Measurements from ENCODE around the gene FLNC. TPM values are rescaled to one million over a fixed set of nuclear protein-coding genes. Genes with fewer than 3 reads are reported as not detected.

Gene FLNC
- total and polyA plus RNA-seq, 9 of the 15 experiments (the other 6 are each of a cell fraction or from before 2014, with no cell fraction given): 0.90 to 155 (median 28.8) TPM

GRCh38 chr7:128783143-128783861 is 46.9 kb upstream of the FLNC start (continued):
- TF ChIP-seq NUFIP1 (IDR thresholded peaks at IDR 0.05; ENCODE audit: partially characterized antibody): peak; percentile 93
- no peak for TF ChIP-seq ZNF3 (CRISPR knock-in tag; IDR thresholded peaks at IDR 0.05)
- TF ChIP-seq, protein P1, sequence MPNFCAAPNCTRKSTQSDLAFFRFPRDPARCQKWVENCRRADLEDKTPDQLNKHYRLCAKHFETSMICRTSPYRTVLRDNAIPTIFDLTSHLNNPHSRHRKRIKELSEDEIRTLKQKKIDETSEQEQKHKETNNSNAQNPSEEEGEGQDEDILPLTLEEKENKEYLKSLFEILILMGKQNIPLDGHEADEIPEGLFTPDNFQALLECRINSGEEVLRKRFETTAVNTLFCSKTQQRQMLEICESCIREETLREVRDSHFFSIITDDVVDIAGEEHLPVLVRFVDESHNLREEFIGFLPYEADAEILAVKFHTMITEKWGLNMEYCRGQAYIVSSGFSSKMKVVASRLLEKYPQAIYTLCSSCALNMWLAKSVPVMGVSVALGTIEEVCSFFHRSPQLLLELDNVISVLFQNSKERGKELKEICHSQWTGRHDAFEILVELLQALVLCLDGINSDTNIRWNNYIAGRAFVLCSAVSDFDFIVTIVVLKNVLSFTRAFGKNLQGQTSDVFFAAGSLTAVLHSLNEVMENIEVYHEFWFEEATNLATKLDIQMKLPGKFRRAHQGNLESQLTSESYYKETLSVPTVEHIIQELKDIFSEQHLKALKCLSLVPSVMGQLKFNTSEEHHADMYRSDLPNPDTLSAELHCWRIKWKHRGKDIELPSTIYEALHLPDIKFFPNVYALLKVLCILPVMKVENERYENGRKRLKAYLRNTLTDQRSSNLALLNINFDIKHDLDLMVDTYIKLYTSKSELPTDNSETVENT (CRISPR knock-in tag; IDR thresholded peaks at IDR 0.05): peak; percentile 88
- peak; percentile 75 to 97; a peak in 3 of 4 replicates for TF ChIP-seq ARNT (IDR thresholded peaks at IDR 0.05)
- TF ChIP-seq, protein P2, sequence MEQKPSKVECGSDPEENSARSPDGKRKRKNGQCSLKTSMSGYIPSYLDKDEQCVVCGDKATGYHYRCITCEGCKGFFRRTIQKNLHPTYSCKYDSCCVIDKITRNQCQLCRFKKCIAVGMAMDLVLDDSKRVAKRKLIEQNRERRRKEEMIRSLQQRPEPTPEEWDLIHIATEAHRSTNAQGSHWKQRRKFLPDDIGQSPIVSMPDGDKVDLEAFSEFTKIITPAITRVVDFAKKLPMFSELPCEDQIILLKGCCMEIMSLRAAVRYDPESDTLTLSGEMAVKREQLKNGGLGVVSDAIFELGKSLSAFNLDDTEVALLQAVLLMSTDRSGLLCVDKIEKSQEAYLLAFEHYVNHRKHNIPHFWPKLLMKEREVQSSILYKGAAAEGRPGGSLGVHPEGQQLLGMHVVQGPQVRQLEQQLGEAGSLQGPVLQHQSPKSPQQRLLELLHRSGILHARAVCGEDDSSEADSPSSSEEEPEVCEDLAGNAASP (IDR thresholded peaks at IDR 0.05): no peak
- no peak for TF ChIP-seq SNIP1 (IDR thresholded peaks at IDR 0.05; ENCODE audit: low read depth)
- TF ChIP-seq, protein P3, sequence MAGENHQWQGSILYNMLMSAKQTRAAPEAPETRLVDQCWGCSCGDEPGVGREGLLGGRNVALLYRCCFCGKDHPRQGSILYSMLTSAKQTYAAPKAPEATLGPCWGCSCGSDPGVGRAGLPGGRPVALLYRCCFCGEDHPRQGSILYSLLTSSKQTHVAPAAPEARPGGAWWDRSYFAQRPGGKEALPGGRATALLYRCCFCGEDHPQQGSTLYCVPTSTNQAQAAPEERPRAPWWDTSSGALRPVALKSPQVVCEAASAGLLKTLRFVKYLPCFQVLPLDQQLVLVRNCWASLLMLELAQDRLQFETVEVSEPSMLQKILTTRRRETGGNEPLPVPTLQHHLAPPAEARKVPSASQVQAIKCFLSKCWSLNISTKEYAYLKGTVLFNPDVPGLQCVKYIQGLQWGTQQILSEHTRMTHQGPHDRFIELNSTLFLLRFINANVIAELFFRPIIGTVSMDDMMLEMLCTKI (IDR thresholded peaks at IDR 0.05; ENCODE audit: partially characterized antibody): no peak
- 0 out of 2 replicates have a peak, but pooled peaks have one; percentile 37 for TF ChIP-seq RHOXF2B (CRISPR knock-in tag; conservative IDR thresholded peaks at IDR 0.05)
- peak; percentile 90 for TF ChIP-seq ZBTB2 (IDR thresholded peaks at IDR 0.05)
- peak; percentile 90 for TF ChIP-seq ZNF263 (CRISPR knock-in tag; IDR thresholded peaks at IDR 0.05; ENCODE audit: borderline replicate concordance)
- peak; percentile 97 for TF ChIP-seq HMGXB4 (CRISPR knock-in tag; IDR thresholded peaks at IDR 0.05)
- peak; percentile 77 for TF ChIP-seq TRIM28 (IDR thresholded peaks at IDR 0.05)
- peak in 1 of 2 experiments; percentile 92; a peak in 1 of 3 replicates for TF ChIP-seq CBX3 (IDR thresholded peaks at IDR 0.05; ENCODE audit: borderline replicate concordance in 1 of 2, low read length in 2 of 2)
- peak; percentile 52; the same call in 1 of the 2 replicates for TF ChIP-seq BHLHE40 (IDR thresholded peaks at IDR 0.05; ENCODE audit: low read length)
